ENCODE results near the gene UGT1A9.

GRCh38 chr2:233655043-233655442 is 16.7 kb upstream of the UGT1A9 start:
- TF ChIP-seq CTCF (IDR thresholded peaks at IDR 0.05), result no peak
- no peak for TF ChIP-seq POLR2A (IDR thresholded peaks at IDR 0.05)
